Heart left ventricle (tissue), 13 donors: ENCODE results near the gene ESM1.

ENCODE experiments used
- POLR2A ChIP-seq, 2 donors: fragments of 450-650 bp; IDR thresholded peaks; one replicate each; pipeline ENCODE4 v1.6.1; 2017; ENCODE audit warnings: antibody characterized with exemption in 2 of 2, mild to moderate bottlenecking in 2 of 2, moderate library complexity in 2 of 2
- TF ChIP-seq, protein P1 (sequence below), 12 donors: fragments of 200-600 bp; sonication (generic) in 4 of 12; IDR thresholded peaks; one replicate each; pipeline versions ENCODE4 v1.5.0 to v1.8.0; 2018 to 2022; ENCODE audit warnings: antibody characterized with exemption in 12 of 12, mild to moderate bottlenecking in 5 of 12
- donor health status: ischemic (EF 13 %, LVEDD 7.1; RV severe dilation, severe dysfunction).
- donor health status: DM: no; HTN: yes; CAD: no.
- donor health status: DM: no; HTN: no; CAD: no.
- donor health status: ischemic (EF 25% LVEDD 6.9; RV normal size, moderate dysfunction).
- donor health status: ischemic (EF 25% LVEDD 5.7; RV mildly dilated, moderate dysfunction).
- donor health status: ischemic (EF 35%, LVEDD 5.7; RV mildly dilated, moderate dysfunction).
- donor health status: nonischemic (EF 11% LVEDD 7.7; RV severe dilation, severe dysfunction).
- donor health status: DM: yes; HTN: yes; CAD: no.
- donor health status: PGD.
- donor health status: ischemic (EF 29% LVEDD 5.4; RV normal size, mild dysfunction).
- donor health status: nonischemic (EF 23%, LVEDD 6.1; RV moderate dilation, normal function).

- TF ChIP-seq, protein P1, sequence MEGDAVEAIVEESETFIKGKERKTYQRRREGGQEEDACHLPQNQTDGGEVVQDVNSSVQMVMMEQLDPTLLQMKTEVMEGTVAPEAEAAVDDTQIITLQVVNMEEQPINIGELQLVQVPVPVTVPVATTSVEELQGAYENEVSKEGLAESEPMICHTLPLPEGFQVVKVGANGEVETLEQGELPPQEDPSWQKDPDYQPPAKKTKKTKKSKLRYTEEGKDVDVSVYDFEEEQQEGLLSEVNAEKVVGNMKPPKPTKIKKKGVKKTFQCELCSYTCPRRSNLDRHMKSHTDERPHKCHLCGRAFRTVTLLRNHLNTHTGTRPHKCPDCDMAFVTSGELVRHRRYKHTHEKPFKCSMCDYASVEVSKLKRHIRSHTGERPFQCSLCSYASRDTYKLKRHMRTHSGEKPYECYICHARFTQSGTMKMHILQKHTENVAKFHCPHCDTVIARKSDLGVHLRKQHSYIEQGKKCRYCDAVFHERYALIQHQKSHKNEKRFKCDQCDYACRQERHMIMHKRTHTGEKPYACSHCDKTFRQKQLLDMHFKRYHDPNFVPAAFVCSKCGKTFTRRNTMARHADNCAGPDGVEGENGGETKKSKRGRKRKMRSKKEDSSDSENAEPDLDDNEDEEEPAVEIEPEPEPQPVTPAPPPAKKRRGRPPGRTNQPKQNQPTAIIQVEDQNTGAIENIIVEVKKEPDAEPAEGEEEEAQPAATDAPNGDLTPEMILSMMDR (IDR thresholded peaks at IDR 0.05), result no peak
- no peak for TF ChIP-seq POLR2A (IDR thresholded peaks at IDR 0.05)
These were observed 25.5 kb downstream of the ESM1 start for GRCh38 chr5:54959673-54960418.
